Vagina (tissue), 2 donors: Measurements from ENCODE around the gene CMIP.

Experiments
- POLR2A ChIP-seq, 2 donors: fragments of 450-650 bp; IDR thresholded peaks; one replicate each; pipeline ENCODE4 v1.6.1; 2017; ENCODE audit warnings: antibody characterized with exemption in 2 of 2, mild to moderate bottlenecking in 2 of 2, moderate library complexity in 2 of 2
- TF ChIP-seq, protein P1 (sequence below), 3 experiments: fragments of 450-650 bp in 2 of 3; fragments of 200-600 bp in 1 of 3; sonication (generic) in 1 of 3; IDR thresholded peaks; one replicate each; pipeline ENCODE4 v1.5.1; 2017 to 2019; ENCODE audit warnings: antibody characterized with exemption in 3 of 3, mild to moderate bottlenecking in 2 of 3, moderate library complexity in 2 of 3

DNA sequence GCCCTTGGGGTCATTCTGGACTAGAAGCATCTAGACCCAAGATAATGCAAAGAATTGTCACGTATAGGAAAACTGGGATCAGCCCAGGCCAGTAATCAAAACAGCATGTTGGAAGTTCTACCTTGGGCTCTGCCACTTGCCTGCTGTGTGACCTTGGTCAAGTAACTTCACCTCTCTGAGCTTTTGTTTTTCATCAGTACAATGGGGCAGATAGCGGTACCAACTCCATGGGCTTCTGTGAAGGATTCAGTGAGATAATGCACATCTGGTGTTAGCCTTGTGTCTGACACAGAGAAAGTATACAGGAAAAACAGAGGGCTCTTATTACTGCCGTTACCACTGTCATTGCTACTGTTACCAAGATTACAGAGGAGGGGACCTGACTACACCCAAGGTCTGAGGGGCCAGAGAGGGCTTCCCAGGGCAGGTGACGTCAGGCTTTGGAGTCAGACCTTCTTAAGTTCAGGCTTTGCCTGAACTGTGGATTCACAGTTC lies 24.6 kb downstream of the CMIP start:
- TF ChIP-seq, protein P1, sequence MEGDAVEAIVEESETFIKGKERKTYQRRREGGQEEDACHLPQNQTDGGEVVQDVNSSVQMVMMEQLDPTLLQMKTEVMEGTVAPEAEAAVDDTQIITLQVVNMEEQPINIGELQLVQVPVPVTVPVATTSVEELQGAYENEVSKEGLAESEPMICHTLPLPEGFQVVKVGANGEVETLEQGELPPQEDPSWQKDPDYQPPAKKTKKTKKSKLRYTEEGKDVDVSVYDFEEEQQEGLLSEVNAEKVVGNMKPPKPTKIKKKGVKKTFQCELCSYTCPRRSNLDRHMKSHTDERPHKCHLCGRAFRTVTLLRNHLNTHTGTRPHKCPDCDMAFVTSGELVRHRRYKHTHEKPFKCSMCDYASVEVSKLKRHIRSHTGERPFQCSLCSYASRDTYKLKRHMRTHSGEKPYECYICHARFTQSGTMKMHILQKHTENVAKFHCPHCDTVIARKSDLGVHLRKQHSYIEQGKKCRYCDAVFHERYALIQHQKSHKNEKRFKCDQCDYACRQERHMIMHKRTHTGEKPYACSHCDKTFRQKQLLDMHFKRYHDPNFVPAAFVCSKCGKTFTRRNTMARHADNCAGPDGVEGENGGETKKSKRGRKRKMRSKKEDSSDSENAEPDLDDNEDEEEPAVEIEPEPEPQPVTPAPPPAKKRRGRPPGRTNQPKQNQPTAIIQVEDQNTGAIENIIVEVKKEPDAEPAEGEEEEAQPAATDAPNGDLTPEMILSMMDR (IDR thresholded peaks at IDR 0.05): no peak
- TF ChIP-seq POLR2A (IDR thresholded peaks at IDR 0.05): no peak
